Right lobe of liver (tissue), 6 donors: ENCODE data around the gene PRRC1. TPM values are rescaled to one million over a fixed set of nuclear protein-coding genes. Genes with fewer than 3 reads are reported as not detected.

ENCODE experiments used
- ATAC-seq, 4 donors: fragments of 200-7000 bp; cut with Tn5 transposase; one replicate each; pipeline ENCODE4 v1.9.1; 2020; ENCODE audit warnings: mild to moderate bottlenecking in 4 of 4, moderate library complexity in 4 of 4
- DNase-seq, 3 donors: peaks; one replicate each; pipeline ENCODE4 v3.0.0-alpha.2; 2020
- H3K27ac ChIP-seq, 3 donors: fragments of 200-600 bp; one replicate each; pipeline ENCODE4 v1.8.0; 2022
- H3K27me3 ChIP-seq, 2 donors: fragments of 200-600 bp; one replicate each; pipeline ENCODE4 v1.8.0; 2022
- H3K36me3 ChIP-seq, 4 donors: fragments of 200-600 bp; sonication (generic) in 1 of 4; one replicate each; pipeline versions ENCODE4 v1.5.1 to v1.8.0; 2017 to 2022; ENCODE audit warnings: control low read depth in 1 of 4
- H3K4me1 ChIP-seq, 4 donors: fragments of 200-600 bp; sonication (generic) in 1 of 4; one replicate each; pipeline versions ENCODE4 v1.5.1 to v1.8.0; 2017 to 2022; ENCODE audit warnings: control low read depth in 1 of 4
- H3K4me3 ChIP-seq, 3 donors: fragments of 200-600 bp; one replicate each; pipeline ENCODE4 v1.8.0; 2022
- H3K9me3 ChIP-seq, 4 donors: fragments of 200-600 bp; sonication (generic) in 1 of 4; one replicate each; pipeline versions ENCODE4 v1.5.1 to v1.8.0; 2017 to 2022; ENCODE audit warnings: control low read depth in 1 of 4
- POLR2A ChIP-seq: fragments of 450-650 bp; IDR thresholded peaks from one replicate; pipeline ENCODE4 v1.6.1; 2017; ENCODE audit warnings: antibody characterized with exemption, mild to moderate bottlenecking
- WGBS: methylation state at CpG from one replicate; pipeline ENCODE4 v1.1.6; 2018; ENCODE audit warnings: low coverage, low lambda C conversion rate; ENCODE audit not compliant: insufficient coverage; ENCODE audit errors: missing lambda C conversion rate; 5-methylcytosine and 5-hydroxymethylcytosine counted together
- intact Hi-C, 2 donors: fragments of 100-400 bp; cut with DNase I; formaldehyde crosslinking; loops; one replicate each; pipeline versions ENCODE4 v1.11.2 to v1.14.1; 2022
- total RNA-seq, 6 experiments: library from RNA; depleted of rRNA in 2 of 6; stranded (reverse); fragments of >200 nt in 2 of 6; fragmentation: NEBNext Ultra II Directional in 3 of 6; extraction: Animal tissue kit (Norgen Biotek cat#: 25700) in 3 of 6; gene quantifications; one replicate each; pipeline versions ENCODE4 v1.1.0 to v1.2.4, GENCODE V29; 2016 to 2023
- TF ChIP-seq, protein P1 (sequence below), 4 donors: fragments of 200-600 bp in 3 of 4; fragments of 450-650 bp in 1 of 4; IDR thresholded peaks; one replicate each; pipeline versions ENCODE4 v1.5.1 to v1.8.0; 2016 to 2022; ENCODE audit warnings: antibody characterized with exemption in 4 of 4, mild to moderate bottlenecking in 2 of 4
- donor health status: DM: no; HTN: yes; CAD: no.
- donor health status: DM: no; HTN: no; CAD: no.
- donor health status: DM: no; HTN: no; CAD: no.
- donor health status: DM: no; HTN: yes; CAD: no.
- donor health status: DM: no; HTN: yes; CAD: no.

PRRC1 gene
- total RNA-seq, 6 experiments from 2014 or later: 18.5 to 36.9 (median 31.4) TPM

DNA sequence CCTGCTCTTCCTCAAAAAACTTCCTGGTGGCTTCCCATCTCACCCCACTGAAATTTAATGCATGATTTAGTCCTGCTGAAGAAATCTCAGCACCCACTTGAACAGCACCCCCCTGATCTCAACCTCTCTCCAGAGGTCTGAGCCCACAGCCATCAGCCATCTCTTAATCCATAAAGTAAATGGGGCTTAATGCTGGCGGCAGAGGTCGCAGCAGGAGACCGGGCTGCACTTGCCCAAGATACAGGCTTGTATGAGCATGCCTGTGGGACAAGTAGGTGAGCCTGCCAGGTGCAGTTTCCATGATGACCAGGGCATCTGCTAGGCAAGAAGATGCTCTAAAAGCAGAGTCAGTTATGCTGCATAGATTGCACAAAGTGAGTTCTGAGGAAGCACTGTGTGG is 79.1 kb downstream of the PRRC1 start:
- DNase-seq: no peak
- intact Hi-C loops: no loop called here
- Histone ChIP-seq H3K4me1 (no peaks in the 10 kb centered on the region), H3K4me3 (no peak overlapping the region), H3K9me3 (no peaks in the 10 kb centered on the region), H3K27ac (no peak overlapping the region), H3K36me3 (no peaks in the 10 kb centered on the region), H3K27me3 (no peaks in the 10 kb centered on the region)
- TF ChIP-seq POLR2A: no peak
- no peak for ATAC-seq
- no CpG with 5 or more reads among the region's 3 CpGs for WGBS

DNA sequence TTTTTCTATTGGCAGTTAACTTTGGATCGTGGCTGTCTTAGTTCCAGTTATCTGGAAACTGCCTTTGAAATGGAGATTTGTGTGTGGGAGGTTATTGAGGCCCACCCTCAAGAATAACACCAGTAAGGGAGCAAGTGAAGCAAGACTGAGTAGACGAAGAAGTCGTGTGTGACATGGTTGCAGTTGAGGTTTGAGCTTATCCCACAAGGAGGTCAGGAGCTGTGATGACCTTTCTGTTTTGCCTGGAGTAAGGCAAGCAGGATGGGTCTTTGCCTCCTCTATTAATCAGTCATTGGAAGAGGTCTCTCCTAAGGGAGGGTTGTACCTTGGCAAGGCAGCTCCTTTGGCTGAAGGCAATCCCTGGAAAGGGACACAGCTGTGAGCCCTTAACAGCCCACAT is 81.9 kb downstream of the PRRC1 start:
- Histone ChIP-seq H3K9me3 (no peaks in the 10 kb centered on the region), H3K4me3 (no peak overlapping the region), H3K4me1 (no peaks in the 10 kb centered on the region), H3K27me3 (no peaks in the 10 kb centered on the region), H3K27ac (no peak overlapping the region), H3K36me3 (no peaks in the 10 kb centered on the region)
- DNase-seq: no peak
- intact Hi-C loops: no loop called here
- 64% methylated on average over 3 of the region's 3 CpGs for WGBS
- TF ChIP-seq, protein P1, sequence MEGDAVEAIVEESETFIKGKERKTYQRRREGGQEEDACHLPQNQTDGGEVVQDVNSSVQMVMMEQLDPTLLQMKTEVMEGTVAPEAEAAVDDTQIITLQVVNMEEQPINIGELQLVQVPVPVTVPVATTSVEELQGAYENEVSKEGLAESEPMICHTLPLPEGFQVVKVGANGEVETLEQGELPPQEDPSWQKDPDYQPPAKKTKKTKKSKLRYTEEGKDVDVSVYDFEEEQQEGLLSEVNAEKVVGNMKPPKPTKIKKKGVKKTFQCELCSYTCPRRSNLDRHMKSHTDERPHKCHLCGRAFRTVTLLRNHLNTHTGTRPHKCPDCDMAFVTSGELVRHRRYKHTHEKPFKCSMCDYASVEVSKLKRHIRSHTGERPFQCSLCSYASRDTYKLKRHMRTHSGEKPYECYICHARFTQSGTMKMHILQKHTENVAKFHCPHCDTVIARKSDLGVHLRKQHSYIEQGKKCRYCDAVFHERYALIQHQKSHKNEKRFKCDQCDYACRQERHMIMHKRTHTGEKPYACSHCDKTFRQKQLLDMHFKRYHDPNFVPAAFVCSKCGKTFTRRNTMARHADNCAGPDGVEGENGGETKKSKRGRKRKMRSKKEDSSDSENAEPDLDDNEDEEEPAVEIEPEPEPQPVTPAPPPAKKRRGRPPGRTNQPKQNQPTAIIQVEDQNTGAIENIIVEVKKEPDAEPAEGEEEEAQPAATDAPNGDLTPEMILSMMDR (IDR thresholded peaks at IDR 0.05): no peak
- no peak for TF ChIP-seq POLR2A
- ATAC-seq: no peak

DNA sequence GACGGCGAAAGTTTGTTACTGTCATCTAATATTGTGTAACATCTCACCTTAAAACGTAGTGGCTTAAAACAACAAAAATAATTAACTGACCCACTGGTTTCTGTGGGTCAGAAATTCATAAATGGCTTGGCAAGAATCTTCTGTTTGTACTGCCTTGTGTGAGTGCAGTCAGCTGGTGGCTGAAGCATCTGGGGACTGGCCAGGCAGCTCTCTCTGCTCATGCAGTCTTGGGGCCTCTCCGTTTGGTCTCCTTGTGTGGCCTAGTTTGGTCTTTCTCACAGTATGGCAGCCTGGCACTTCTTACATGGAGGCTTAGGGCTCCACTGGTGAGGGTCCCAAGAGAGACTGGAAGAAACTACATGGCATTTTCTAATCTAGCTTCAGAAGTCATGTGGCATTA is 82.4 kb downstream of the PRRC1 start:
- H3K27ac ChIP-seq: no peak overlapping the region
- intact Hi-C loops: no loop called here
- ATAC-seq (no peak), DNase-seq (no peak)
- no peaks in the 10 kb centered on the region for H3K27me3 ChIP-seq
- no peaks in the 10 kb centered on the region for H3K9me3 ChIP-seq
- TF ChIP-seq, protein P1 (IDR thresholded peaks at IDR 0.05): no peak
- H3K36me3 ChIP-seq: no peaks in the 10 kb centered on the region
- WGBS: 53% methylated on average over 4 of the region's 4 CpGs
- no peak overlapping the region for H3K4me3 ChIP-seq
- no peaks in the 10 kb centered on the region for H3K4me1 ChIP-seq

DNA sequence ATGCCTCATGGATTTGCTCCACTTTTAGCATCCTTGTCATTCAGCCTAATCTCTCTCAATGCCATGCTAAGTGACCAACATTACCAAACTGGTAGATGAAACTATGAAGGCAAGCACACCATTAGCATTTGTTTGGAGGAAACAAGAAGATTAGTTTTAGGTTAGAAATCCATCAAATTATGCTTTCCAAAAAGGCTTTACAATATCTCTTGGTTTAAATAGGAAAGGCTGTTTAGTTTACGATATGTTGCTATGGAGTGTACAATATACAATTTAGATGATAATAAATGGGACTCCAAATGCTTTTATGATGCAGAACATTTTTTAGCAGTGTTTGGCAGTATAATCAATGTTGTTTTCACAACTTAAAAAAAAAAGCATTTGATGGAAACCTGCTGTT is 83.7 kb downstream of the PRRC1 start:
- no peaks in the 10 kb centered on the region for H3K9me3 ChIP-seq
- no peaks in the 10 kb centered on the region for H3K36me3 ChIP-seq
- H3K4me1 ChIP-seq: no peaks in the 10 kb centered on the region
- H3K4me3 ChIP-seq: no peak overlapping the region
- intact Hi-C loops: no loop called here
- TF ChIP-seq POLR2A: no peak
- H3K27me3 ChIP-seq: no peaks in the 10 kb centered on the region
- H3K27ac ChIP-seq: no peak overlapping the region
- WGBS: 53% methylated on average over 1 of the region's 1 CpG
- DNase-seq (no peak), ATAC-seq (no peak)

DNA sequence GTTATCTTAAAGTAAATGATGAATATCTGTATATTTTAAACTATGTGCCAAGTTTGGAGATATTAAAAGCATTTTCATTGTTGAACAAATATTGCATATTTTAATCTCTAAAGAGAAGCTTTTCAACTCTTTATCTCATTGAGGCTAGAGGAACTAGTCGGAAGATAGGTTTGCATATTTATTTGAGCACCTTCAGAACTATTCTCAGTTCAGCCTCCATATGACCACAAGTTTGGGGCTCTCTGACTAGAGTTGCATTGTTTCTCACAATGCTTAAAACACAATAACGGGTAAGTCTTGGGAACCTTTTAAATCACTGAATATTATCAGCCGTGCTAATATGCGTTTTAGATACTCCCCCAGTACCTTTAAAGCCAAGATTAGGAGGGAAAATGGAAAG is 84.2 kb downstream of the PRRC1 start:
- Histone ChIP-seq H3K4me3 (no peak overlapping the region), H3K27ac (no peak overlapping the region), H3K27me3 (no peaks in the 10 kb centered on the region), H3K4me1 (no peaks in the 10 kb centered on the region), H3K36me3 (no peaks in the 10 kb centered on the region), H3K9me3 (no peaks in the 10 kb centered on the region)
- 64% methylated on average over 4 of the region's 4 CpGs for WGBS
- ATAC-seq (no peak), DNase-seq (no peak)
- TF ChIP-seq, protein P1 (IDR thresholded peaks at IDR 0.05): no peak
- no peak for TF ChIP-seq POLR2A
- intact Hi-C loops: no loop called here

DNA sequence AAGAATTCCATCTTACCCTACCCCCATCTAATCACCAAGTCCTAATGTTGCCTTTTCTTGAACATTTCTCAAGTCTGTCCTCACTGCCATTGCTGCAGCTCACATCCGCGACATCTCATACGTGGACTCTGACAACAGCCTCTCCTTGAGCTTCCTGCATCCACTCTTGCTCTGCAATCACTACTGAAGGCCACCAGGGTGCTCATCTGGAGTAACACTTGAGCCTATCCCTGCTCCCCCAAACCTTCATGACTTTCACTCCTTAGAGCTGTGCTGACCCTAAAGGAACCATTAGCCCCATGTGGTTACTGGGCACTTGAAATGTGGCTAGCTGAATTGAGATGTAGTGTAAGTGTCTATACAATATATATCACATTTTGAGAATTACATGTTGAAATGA is 85.0 kb downstream of the PRRC1 start:
- WGBS: 67% methylated on average over 3 of the region's 3 CpGs
- no peak for TF ChIP-seq POLR2A
- TF ChIP-seq, protein P1 (IDR thresholded peaks at IDR 0.05): no peak
- no peak for DNase-seq
- H3K36me3 ChIP-seq: no peaks in the 10 kb centered on the region
- no peaks in the 10 kb centered on the region for H3K27me3 ChIP-seq
- no peak for ATAC-seq
- intact Hi-C loops: no loop called here
- no peaks in the 10 kb centered on the region for H3K4me1 ChIP-seq
- H3K9me3 ChIP-seq: no peaks in the 10 kb centered on the region
- H3K27ac ChIP-seq: no peak overlapping the region
- H3K4me3 ChIP-seq: no peak overlapping the region
